Ishikawa (cell line): Measurements from ENCODE around the gene CFL1.
A peak's percentile ranks its signal among the peaks of the same experiment; 100 is the strongest.

Source experiments
- CEBPB ChIP-seq: IDR thresholded peaks from 2 replicates; pipeline ENCODE4 v1.6.1; 2012
- CREB1 ChIP-seq: IDR thresholded peaks from 2 replicates; pipeline ENCODE4 v1.6.1; 2012; ENCODE audit warnings: low read depth
- EGR1 ChIP-seq: IDR thresholded peaks from 2 replicates; pipeline ENCODE4 v1.6.1; 2012
- EP300 ChIP-seq: IDR thresholded peaks from 2 replicates; pipeline ENCODE4 v1.6.1; 2012; ENCODE audit warnings: borderline replicate concordance
- FOXM1 ChIP-seq: IDR thresholded peaks from 2 replicates; pipeline ENCODE4 v1.6.1; 2012; ENCODE audit warnings: low read depth, borderline replicate concordance
- NFIC ChIP-seq: IDR thresholded peaks from 2 replicates; pipeline ENCODE4 v1.6.1; 2012
- RAD21 ChIP-seq: IDR thresholded peaks from 2 replicates; pipeline ENCODE4 v1.6.1; 2012; ENCODE audit warnings: low read depth
- REST ChIP-seq: IDR thresholded peaks from 2 replicates; pipeline ENCODE4 v1.6.1; 2012; ENCODE audit warnings: low read depth, mild to moderate bottlenecking
- TAF1 ChIP-seq: IDR thresholded peaks from 2 replicates; pipeline ENCODE4 v1.6.1; 2012; ENCODE audit warnings: low read depth, mild to moderate bottlenecking
- TCF12 ChIP-seq: IDR thresholded peaks from 2 replicates; pipeline ENCODE4 v1.6.1; 2012; ENCODE audit warnings: low read depth
- TEAD4 ChIP-seq: IDR thresholded peaks from 2 replicates; pipeline ENCODE4 v1.6.1; 2012
- USF1 ChIP-seq: IDR thresholded peaks from 2 replicates; pipeline ENCODE4 v1.6.1; 2012
- YY1 ChIP-seq: IDR thresholded peaks from 2 replicates; pipeline ENCODE4 v1.6.1; 2012; ENCODE audit warnings: low read depth
- ZBTB7A ChIP-seq: IDR thresholded peaks from 2 replicates; pipeline ENCODE4 v1.6.1; 2012; ENCODE audit warnings: low read depth

CFL1 gene

GRCh38 chr11:65886826-65887722 lies 29.1 kb upstream of the CFL1 start:
- TF ChIP-seq RAD21, result no peak
- no peak for TF ChIP-seq EGR1
- TF ChIP-seq REST, result no peak
- TF ChIP-seq USF1, result no peak
- TF ChIP-seq CEBPB, result no peak
- no peak for TF ChIP-seq FOXM1
- TF ChIP-seq YY1, result no peak
- TF ChIP-seq TCF12, result no peak
- no peak for TF ChIP-seq CREB1

- TF ChIP-seq YY1, result no peak
- TF ChIP-seq EP300, result no peak
- no peak for TF ChIP-seq NFIC
- TF ChIP-seq EGR1, result no peak
- TF ChIP-seq TEAD4, result no peak
- TF ChIP-seq RAD21, result no peak
- no peak for TF ChIP-seq USF1
- no peak for TF ChIP-seq CREB1
- TF ChIP-seq CEBPB, result no peak
- TF ChIP-seq TAF1, result no peak
These were observed 28.0 kb upstream of the CFL1 start for GRCh38 chr11:65885808-65886536.

- TF ChIP-seq TAF1, result no peak
These were observed 27.3 kb upstream of the CFL1 start for GRCh38 chr11:65885231-65885630.

- peak; percentile 87 for TF ChIP-seq RAD21
- no peak for TF ChIP-seq EP300
These were observed 26.7 kb upstream of the CFL1 start for GRCh38 chr11:65884716-65885092.

GRCh38 chr11:65883786-65884715 lies 26.1 kb upstream of the CFL1 start:
- TF ChIP-seq YY1 (no peak), ZBTB7A (no peak), TCF12 (no peak), CEBPB (no peak), TAF1 (no peak)

GRCh38 chr11:65883058-65883761 lies 25.2 kb upstream of the CFL1 start:
- TF ChIP-seq RAD21, result no peak
- no peak for TF ChIP-seq EGR1
- no peak for TF ChIP-seq CEBPB
- TF ChIP-seq TAF1, result no peak
- no peak for TF ChIP-seq USF1
